Breast epithelium (tissue), 4 donors: ENCODE data around the gene CCL26. TPM values are rescaled to one million over a fixed set of nuclear protein-coding genes. Genes with fewer than 3 reads are reported as not detected.
"Not testable (repeated sequence)": the region's sequence is repeated elsewhere in the genome, so short reads cannot be mapped to it uniquely, and the experiment has no call there.

Experiments used
- DNase-seq, 2 donors: peaks; one replicate each; pipeline ENCODE4 v3.0.0-alpha.2; 2019; ENCODE audit warnings: low spot score in 2 of 2
- H3K27ac ChIP-seq, 2 donors: fragments of 200-600 bp; sonication (generic) in 1 of 2; one replicate each; pipeline ENCODE4 v1.5.1; 2016 to 2019; ENCODE audit warnings: mild to moderate bottlenecking in 1 of 2
- H3K27me3 ChIP-seq, 2 donors: fragments of 200-600 bp; sonication (generic) in 1 of 2; one replicate each; pipeline versions ENCODE4 v1.5.1 to v1.6.0; 2017 to 2019; ENCODE audit warnings: control low read depth in 1 of 2, mild to moderate bottlenecking in 1 of 2
- H3K36me3 ChIP-seq: fragments of 200-600 bp; one replicate; pipeline ENCODE4 v1.5.1; 2019
- H3K4me1 ChIP-seq, 2 donors: fragments of 200-600 bp; sonication (generic); one replicate each; pipeline ENCODE4 v1.5.1; 2016 to 2019; ENCODE audit warnings: control low read depth in 1 of 2
- H3K4me3 ChIP-seq, 3 donors: fragments of 200-600 bp; sonication (generic); 1 replicate in 2 of 3; 2 replicates in 1 of 3; pipeline ENCODE4 v1.5.1; 2016 to 2019; ENCODE audit warnings: mild to moderate bottlenecking in 3 of 3, moderate library complexity in 2 of 3
- H3K9me3 ChIP-seq, 2 donors: fragments of 200-600 bp; sonication (generic) in 1 of 2; one replicate each; pipeline ENCODE4 v1.5.1; 2016 to 2019; ENCODE audit warnings: control low read depth in 1 of 2
- POLR2A ChIP-seq: fragments of 450-650 bp; IDR thresholded peaks from one replicate; pipeline ENCODE4 v1.6.1; 2016; ENCODE audit warnings: antibody characterized with exemption, mild to moderate bottlenecking, moderate library complexity
- POLR2AphosphoS5 ChIP-seq, 3 donors: sonication (generic); formaldehyde crosslinking; IDR thresholded peaks; one replicate each; pipeline ENCODE4 v1.6.1; 2017; ENCODE audit warnings: antibody characterized with exemption in 3 of 3
- intact Hi-C: fragments of 100-400 bp; cut with DNase I; formaldehyde crosslinking; loops from one replicate; pipeline ENCODE4 v1.15.1; 2023; ENCODE audit warnings: low total_unique reads
- total RNA-seq, 3 donors: library from RNA; depleted of rRNA; stranded (reverse); fragments of >200 nt; gene quantifications; one replicate each; pipeline ENCODE4 v1.1.0, GENCODE V29; 2016
- TF ChIP-seq, protein P1 (sequence below), 3 donors: fragments of 450-650 bp; IDR thresholded peaks; one replicate each; pipeline ENCODE4 v1.5.1; 2016 to 2017; ENCODE audit warnings: antibody characterized with exemption in 3 of 3, mild to moderate bottlenecking in 3 of 3, moderate library complexity in 3 of 3

The CCL26 gene
- total RNA-seq, 3 donors from 2014 or later: 0.59 to 1.3 TPM; not detected in 1

DNA sequence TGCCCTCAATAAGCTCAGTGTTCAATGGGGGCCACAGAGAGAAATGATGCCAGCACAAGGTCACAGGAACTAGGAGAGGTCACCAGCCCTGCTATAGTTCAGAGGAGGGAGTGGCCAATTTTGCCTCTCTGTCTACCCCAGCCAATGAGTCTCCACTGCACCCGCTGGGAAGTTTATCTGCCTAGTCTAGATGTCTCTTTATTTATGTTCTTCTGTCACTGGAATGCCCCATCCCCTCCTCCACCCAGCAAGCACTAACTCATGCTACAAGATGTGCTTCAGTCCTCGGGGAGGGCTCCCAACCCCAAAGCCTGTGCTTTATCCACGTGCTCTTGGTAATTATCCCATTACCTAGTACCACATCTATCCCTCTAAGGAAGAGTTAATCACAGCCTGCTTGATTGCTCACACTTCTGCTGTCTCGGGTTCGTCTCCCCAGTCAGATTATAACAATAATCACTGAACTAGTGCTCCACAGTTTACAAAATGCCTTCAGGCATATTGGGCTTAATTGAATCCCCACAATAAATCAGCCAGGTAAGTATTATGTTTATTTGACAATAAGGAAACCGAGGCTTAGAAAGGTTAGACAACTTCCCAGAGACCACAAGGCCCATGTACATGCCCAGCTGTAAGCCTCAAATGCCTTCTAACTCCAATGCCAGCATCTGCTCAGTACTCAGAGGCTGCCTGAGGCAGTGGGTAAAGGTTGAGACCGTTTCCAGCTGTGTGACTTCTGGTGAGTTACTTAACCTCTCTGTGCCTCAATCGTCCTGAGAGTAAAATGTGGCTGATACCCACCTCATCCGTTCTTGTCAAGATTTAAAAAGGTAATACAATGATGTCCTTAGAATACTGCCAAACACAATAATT, 37.2 kb downstream of the CCL26 start:
- H3K4me1 ChIP-seq: no peaks in the 10 kb centered on the region
- H3K9me3 ChIP-seq: no peaks in the 10 kb centered on the region
- no peak overlapping the region for H3K4me3 ChIP-seq
- TF ChIP-seq, protein P1, sequence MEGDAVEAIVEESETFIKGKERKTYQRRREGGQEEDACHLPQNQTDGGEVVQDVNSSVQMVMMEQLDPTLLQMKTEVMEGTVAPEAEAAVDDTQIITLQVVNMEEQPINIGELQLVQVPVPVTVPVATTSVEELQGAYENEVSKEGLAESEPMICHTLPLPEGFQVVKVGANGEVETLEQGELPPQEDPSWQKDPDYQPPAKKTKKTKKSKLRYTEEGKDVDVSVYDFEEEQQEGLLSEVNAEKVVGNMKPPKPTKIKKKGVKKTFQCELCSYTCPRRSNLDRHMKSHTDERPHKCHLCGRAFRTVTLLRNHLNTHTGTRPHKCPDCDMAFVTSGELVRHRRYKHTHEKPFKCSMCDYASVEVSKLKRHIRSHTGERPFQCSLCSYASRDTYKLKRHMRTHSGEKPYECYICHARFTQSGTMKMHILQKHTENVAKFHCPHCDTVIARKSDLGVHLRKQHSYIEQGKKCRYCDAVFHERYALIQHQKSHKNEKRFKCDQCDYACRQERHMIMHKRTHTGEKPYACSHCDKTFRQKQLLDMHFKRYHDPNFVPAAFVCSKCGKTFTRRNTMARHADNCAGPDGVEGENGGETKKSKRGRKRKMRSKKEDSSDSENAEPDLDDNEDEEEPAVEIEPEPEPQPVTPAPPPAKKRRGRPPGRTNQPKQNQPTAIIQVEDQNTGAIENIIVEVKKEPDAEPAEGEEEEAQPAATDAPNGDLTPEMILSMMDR (IDR thresholded peaks at IDR 0.05): no peak
- TF ChIP-seq POLR2A: no peak
- TF ChIP-seq POLR2AphosphoS5 (IDR thresholded peaks at IDR 0.05): no peak
- no peak for DNase-seq
- intact Hi-C loops: no loop called here
- H3K27me3 ChIP-seq: no peaks in the 10 kb centered on the region
- no peaks in the 10 kb centered on the region for H3K36me3 ChIP-seq
- no peak overlapping the region for H3K27ac ChIP-seq

DNA sequence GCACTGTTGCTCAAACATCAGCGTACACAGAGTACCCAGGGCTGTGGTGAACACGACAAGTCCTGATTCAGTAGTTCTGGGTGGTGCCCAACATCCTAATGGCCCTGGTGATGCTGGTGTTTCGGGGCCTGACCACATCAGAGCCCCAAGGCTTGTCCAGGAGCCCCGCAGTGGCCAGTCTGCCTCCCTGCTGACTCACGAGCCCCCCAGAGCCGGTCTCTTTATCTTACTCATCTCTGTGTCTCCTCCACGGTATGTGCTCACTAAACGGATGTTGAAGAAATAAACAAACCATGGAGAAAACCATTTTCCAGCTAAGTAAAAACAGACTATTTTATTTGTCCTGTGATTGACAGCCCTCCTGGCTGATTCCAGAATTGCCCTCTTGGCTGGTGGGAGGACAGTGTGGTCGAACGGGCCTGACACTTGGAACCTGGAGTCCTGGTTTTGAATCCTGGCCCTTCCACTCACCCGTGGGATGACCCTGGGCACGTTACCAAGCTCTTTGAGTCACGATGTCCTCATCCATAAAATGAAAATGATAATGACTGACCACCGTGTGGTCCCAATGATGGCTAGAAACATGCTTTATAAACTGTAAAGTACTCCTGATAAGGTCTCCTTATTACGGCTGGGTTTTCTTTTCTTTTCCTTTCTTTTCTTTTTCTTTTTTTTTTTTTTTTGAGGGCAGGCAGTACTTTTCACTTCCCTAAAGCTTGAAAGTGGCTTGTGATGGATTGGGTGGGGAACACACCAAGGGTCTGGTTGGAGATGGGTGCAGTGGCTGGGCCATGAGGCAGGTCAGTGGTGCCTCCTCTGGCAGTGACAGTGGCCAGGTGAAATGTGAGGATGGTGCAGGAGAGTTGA, 39.0 kb downstream of the CCL26 start:
- no peaks in the 10 kb centered on the region for H3K4me1 ChIP-seq
- no peaks in the 10 kb centered on the region for H3K36me3 ChIP-seq
- H3K27me3 ChIP-seq: no peaks in the 10 kb centered on the region
- no peak for DNase-seq
- no peak for TF ChIP-seq POLR2A
- peak overlapping the region in 1 of 2 donors; percentile 38 for H3K27ac ChIP-seq
- no peak overlapping the region for H3K4me3 ChIP-seq
- H3K9me3 ChIP-seq: no peaks in the 10 kb centered on the region
- intact Hi-C loops: no loop called here

DNA sequence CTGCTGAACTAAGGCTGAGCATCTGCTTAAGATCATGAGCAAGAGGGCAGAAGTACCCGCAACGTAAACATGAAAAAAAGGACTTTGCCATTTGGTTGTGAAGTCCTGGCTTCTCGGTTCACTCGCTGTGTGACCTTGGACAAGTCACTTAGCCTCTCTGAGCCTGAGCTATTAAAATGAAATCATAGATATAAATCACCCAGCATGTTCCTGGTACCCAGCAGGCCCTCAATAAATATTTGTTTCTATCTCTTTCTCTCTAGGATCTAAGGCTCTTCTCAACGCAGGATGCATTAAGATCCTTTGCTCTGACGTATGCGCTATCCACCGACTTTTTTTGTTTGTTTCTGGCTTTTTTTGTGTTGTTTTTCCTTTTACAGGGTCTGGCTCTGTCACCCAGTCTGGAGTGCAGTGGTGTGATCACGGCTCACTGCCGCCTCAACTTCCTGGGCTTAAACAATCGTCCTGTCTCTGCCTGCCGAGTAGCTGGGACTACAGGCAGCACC, 39.9 kb downstream of the CCL26 start:
- no peaks in the 10 kb centered on the region for H3K4me1 ChIP-seq
- TF ChIP-seq POLR2A (no peak), POLR2AphosphoS5 (IDR thresholded peaks at IDR 0.05) (no peak)
- TF ChIP-seq, protein P1 (IDR thresholded peaks at IDR 0.05): no peak
- H3K9me3 ChIP-seq: no peaks in the 10 kb centered on the region
- no peak overlapping the region for H3K4me3 ChIP-seq
- intact Hi-C loops: no loop called here
- no peaks in the 10 kb centered on the region for H3K36me3 ChIP-seq
- no peak for DNase-seq
- H3K27me3 ChIP-seq: no peaks in the 10 kb centered on the region
- peak overlapping the region in 1 of 2 donors; percentile 38 for H3K27ac ChIP-seq

DNA sequence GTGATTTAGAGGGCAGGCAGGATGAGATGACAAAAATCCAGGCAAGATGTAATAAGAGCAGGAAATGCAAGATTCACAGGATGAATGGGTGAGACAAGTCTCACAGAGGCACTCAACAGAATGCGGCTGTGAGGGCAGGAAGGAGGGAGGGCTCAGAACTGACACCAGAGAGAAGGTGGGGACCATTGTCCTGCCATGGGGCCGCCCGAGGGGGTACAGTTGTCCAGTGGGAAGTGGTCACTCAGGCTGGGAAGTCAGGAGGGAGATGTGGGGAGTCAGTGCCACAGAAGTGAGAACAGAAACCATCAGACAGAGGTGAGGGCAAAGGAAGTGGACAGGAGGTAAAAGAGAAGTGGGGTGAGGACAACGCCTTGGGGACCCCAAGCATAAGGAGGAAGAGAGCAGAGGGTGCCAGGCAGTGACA, 42.1 kb downstream of the CCL26 start:
- no peaks in the 10 kb centered on the region for H3K9me3 ChIP-seq
- no peaks in the 10 kb centered on the region for H3K4me1 ChIP-seq
- no peaks in the 10 kb centered on the region for H3K36me3 ChIP-seq
- intact Hi-C loops: no loop called here
- H3K27me3 ChIP-seq: no peaks in the 10 kb centered on the region
- DNase-seq: no peak
- H3K27ac ChIP-seq: peak overlapping the region in 1 of 2 donors; percentile 21
- H3K4me3 ChIP-seq: no peak overlapping the region
- TF ChIP-seq POLR2A (no peak), POLR2AphosphoS5 (IDR thresholded peaks at IDR 0.05) (no peak)
- TF ChIP-seq, protein P1 (IDR thresholded peaks at IDR 0.05): no peak

DNA sequence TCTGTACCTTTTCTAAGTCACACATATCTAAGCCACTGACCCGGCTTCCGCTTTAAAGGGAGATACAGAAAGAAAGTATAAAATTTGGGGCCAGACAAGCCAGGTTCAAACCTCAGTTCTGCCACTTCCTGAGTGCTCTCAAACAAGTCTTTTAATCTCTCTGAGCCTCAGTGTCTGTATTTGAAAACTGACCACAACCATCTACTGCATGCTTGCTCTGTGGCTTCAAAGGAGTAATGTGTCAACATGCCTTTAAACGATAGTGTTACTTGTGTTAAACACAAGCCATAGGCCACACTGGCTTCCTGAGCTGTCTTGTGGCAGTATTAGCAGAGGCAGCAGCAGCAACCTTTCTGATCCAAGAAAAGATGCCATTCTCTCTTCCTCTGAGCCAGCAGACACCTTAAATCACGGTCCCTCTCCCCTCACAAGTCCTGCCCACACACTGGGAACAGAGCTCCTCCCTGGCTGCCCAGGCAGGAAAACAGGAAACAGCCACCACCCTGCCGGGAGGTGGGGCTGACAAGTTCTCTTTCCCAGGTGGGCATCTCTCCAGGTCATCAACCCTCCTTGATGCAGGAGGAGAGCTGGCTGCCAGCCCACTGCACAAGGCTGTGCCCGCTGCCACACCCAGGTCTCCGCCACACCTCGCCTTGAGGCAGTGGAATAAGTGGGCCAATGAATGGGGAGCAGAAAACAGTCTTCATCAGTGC, 44.0 kb downstream of the CCL26 start:
- Histone ChIP-seq H3K27me3 (no peaks in the 10 kb centered on the region), H3K27ac (peak overlapping the region; percentile 68 to 73), H3K36me3 (no peaks in the 10 kb centered on the region), H3K4me3 (peak overlapping the region in 2 of 3 donors; percentile 5 to 36), H3K4me1 (no peaks in the 10 kb centered on the region), H3K9me3 (no peaks in the 10 kb centered on the region)
- no peak for TF ChIP-seq POLR2A
- no peak for TF ChIP-seq POLR2AphosphoS5 (IDR thresholded peaks at IDR 0.05)
- TF ChIP-seq, protein P1 (IDR thresholded peaks at IDR 0.05): no peak
- DNase-seq: peak; percentile 60
- intact Hi-C loops: no loop called here

DNA sequence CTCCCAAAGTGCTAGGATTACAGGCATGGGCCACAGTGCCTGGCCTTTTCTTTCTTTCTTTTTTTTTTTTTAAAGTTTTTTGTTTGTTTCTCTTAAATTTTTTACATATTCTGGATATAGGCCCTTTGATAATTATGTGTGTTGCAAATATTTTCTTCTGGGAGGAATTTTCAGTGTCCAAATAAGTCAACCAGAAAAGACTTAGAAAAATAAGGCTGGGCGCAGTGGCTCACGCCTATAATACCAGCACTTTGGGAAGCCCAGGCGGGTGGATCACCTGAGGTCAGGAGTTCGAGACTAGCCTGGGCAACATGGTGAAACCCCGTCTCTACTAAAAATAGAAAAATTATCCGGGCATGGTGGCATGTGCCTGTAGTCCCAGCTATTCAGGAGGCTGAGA, 44.7 kb downstream of the CCL26 start:
- H3K36me3 ChIP-seq, H3K27me3 ChIP-seq, H3K4me1 ChIP-seq, H3K27ac ChIP-seq, H3K4me3 ChIP-seq, H3K9me3 ChIP-seq, DNase-seq, intact Hi-C loops: not testable (repeated sequence)
